B cell (primary cell): ENCODE results near the gene SSPN.

Source experiments
- EZH2 ChIP-seq: IDR thresholded peaks from 2 replicates; pipeline ENCODE4 v1.6.1; 2012; ENCODE audit warnings: borderline replicate concordance, low read depth, mild to moderate bottlenecking, moderate library complexity, low read length; ENCODE audit not compliant: insufficient read depth, poor library complexity, severe bottlenecking
- TF ChIP-seq, protein P1 (sequence below): fragments of 200-600 bp; IDR thresholded peaks from one replicate; pipeline ENCODE4 v1.8.0; 2022; ENCODE audit warnings: antibody characterized with exemption, mild to moderate bottlenecking

DNA sequence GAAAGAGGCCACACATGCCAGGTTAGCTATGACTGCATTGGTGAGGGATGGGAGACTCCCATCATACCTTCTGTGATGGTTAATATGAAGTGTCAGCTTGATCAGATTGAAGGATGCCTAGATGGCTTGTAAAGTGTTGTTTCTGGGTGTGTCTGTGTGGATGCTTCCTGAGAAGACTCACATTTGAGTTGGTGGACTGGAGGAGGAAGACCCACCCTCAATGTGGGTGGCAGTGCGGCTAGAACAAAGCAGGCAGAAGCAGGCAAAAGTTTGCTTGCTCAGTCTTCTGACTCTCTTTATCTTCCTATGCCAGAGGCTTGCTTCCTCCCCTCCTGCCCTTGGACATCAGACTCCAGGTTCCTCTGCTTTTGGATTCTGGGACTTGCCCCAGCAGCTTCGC, 88.2 kb downstream of the SSPN start:
- TF ChIP-seq, protein P1, sequence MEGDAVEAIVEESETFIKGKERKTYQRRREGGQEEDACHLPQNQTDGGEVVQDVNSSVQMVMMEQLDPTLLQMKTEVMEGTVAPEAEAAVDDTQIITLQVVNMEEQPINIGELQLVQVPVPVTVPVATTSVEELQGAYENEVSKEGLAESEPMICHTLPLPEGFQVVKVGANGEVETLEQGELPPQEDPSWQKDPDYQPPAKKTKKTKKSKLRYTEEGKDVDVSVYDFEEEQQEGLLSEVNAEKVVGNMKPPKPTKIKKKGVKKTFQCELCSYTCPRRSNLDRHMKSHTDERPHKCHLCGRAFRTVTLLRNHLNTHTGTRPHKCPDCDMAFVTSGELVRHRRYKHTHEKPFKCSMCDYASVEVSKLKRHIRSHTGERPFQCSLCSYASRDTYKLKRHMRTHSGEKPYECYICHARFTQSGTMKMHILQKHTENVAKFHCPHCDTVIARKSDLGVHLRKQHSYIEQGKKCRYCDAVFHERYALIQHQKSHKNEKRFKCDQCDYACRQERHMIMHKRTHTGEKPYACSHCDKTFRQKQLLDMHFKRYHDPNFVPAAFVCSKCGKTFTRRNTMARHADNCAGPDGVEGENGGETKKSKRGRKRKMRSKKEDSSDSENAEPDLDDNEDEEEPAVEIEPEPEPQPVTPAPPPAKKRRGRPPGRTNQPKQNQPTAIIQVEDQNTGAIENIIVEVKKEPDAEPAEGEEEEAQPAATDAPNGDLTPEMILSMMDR, result no peak
- TF ChIP-seq EZH2, result no peak
